Neuronal stem cell (in vitro differentiated cells): Measurements from ENCODE around the gene GPR55.

ENCODE experiments used
- DNase-seq: peaks from one replicate; pipeline ENCODE4 v3.0.0-alpha.2; 2013; ENCODE audit warnings: low spot score
- H2AFZ ChIP-seq: one replicate; pipeline ENCODE4 v1.6.1; 2013; ENCODE audit warnings: mild to moderate bottlenecking, low read length, inconsistent platforms
- H2AK5ac ChIP-seq: 2 replicates; pipeline ENCODE4 v1.6.1; 2013; ENCODE audit warnings: low read depth, mild to moderate bottlenecking, inconsistent platforms, low read length, moderate library complexity, mixed read lengths
- H2BK120ac ChIP-seq: 2 replicates; pipeline ENCODE4 v1.6.1; 2013; ENCODE audit warnings: low read depth, mild to moderate bottlenecking, inconsistent platforms, low read length, moderate library complexity, mixed read lengths
- H2BK12ac ChIP-seq: one replicate; pipeline ENCODE4 v1.6.1; 2013; ENCODE audit warnings: low read length, inconsistent platforms
- H2BK15ac ChIP-seq: 2 replicates; pipeline ENCODE4 v1.6.1; 2013; ENCODE audit warnings: mild to moderate bottlenecking, low read length, inconsistent platforms, mixed read lengths
- H2BK5ac ChIP-seq: one replicate; pipeline ENCODE4 v1.6.1; 2013; ENCODE audit warnings: inconsistent platforms, mild to moderate bottlenecking, low read length, moderate library complexity
- H3K14ac ChIP-seq: one replicate; pipeline ENCODE4 v1.6.1; 2013; ENCODE audit warnings: low read length, inconsistent platforms
- H3K18ac ChIP-seq: 2 replicates; pipeline ENCODE4 v1.6.1; 2013; ENCODE audit warnings: low read length, inconsistent platforms
- H3K23ac ChIP-seq: 2 replicates; pipeline ENCODE4 v1.6.1; 2013; ENCODE audit warnings: low read depth, mild to moderate bottlenecking, mixed read lengths, low read length, inconsistent platforms; ENCODE audit not compliant: poor library complexity
- H3K27ac ChIP-seq: replicated peaks from 3 replicates; pipeline ENCODE4 v1.5.1; 2013; ENCODE audit warnings: low read length, inconsistent platforms
- H3K27me3 ChIP-seq, 3 experiments: 2 replicates each; pipeline ENCODE4 v1.6.1; 2013; ENCODE audit warnings: low read length in 3 of 3, mild to moderate bottlenecking in 2 of 3, inconsistent platforms in 1 of 3, low read depth in 1 of 3, mixed read lengths in 1 of 3, moderate library complexity in 1 of 3; ENCODE audit not compliant: control insufficient read depth in 3 of 3, insufficient read depth in 3 of 3
- H3K36me3 ChIP-seq, 2 donors: replicated peaks in 1 of 2; 2 replicates each; pipeline ENCODE4 v1.6.1; 2013; ENCODE audit warnings: low read length in 2 of 2; ENCODE audit not compliant: control insufficient read depth in 2 of 2, insufficient read depth in 2 of 2
- H3K4ac ChIP-seq: 2 replicates; pipeline ENCODE4 v1.6.1; 2013; ENCODE audit warnings: inconsistent platforms, mild to moderate bottlenecking, low read length, moderate library complexity
- H3K4me1 ChIP-seq, 2 donors: 1 replicate in 1 of 2; 2 replicates in 1 of 2; pipeline ENCODE4 v1.6.1; 2013; ENCODE audit warnings: low read length in 2 of 2, low read depth in 1 of 2; ENCODE audit not compliant: control insufficient read depth in 2 of 2, insufficient read depth in 1 of 2
- H3K4me2 ChIP-seq: one replicate; pipeline ENCODE4 v1.6.1; 2013; ENCODE audit warnings: mild to moderate bottlenecking, low read length, inconsistent platforms; ENCODE audit not compliant: insufficient read depth, poor library complexity, severe bottlenecking
- H3K4me3 ChIP-seq, 2 donors: 2 replicates each; pipeline ENCODE4 v1.5.1; 2013; ENCODE audit warnings: low read length in 2 of 2, mild to moderate bottlenecking in 2 of 2, inconsistent platforms in 1 of 2, moderate library complexity in 1 of 2
- H3K79me1 ChIP-seq: one replicate; pipeline ENCODE4 v1.6.1; 2013; ENCODE audit warnings: low read depth, mild to moderate bottlenecking, inconsistent platforms, low read length, moderate library complexity
- H3K9ac ChIP-seq: one replicate; pipeline ENCODE4 v1.6.1; 2013; ENCODE audit warnings: mild to moderate bottlenecking, low read depth, low read length, inconsistent platforms; ENCODE audit not compliant: poor library complexity
- H3K9me3 ChIP-seq, 2 donors: replicated peaks in 1 of 2; 2 replicates each; pipeline versions ENCODE3 to v1.6.1; 2013; ENCODE audit warnings: low read length in 2 of 2, mild to moderate bottlenecking in 2 of 2, inconsistent platforms in 1 of 2, low read depth in 1 of 2, mixed read lengths in 1 of 2, moderate library complexity in 1 of 2; ENCODE audit not compliant: control insufficient read depth in 2 of 2, insufficient read depth in 1 of 2
- H4K8ac ChIP-seq: one replicate; pipeline ENCODE4 v1.6.1; 2013; ENCODE audit warnings: low read depth, mild to moderate bottlenecking, inconsistent platforms, low read length, moderate library complexity
- H4K91ac ChIP-seq: one replicate; pipeline ENCODE4 v1.6.1; 2013; ENCODE audit warnings: low read length, low read depth, mild to moderate bottlenecking, inconsistent platforms; ENCODE audit not compliant: poor library complexity
- WGBS, 2 donors: extraction: QIAGEN DNeasy Blood & Tissue Kit; methylation state at CpG; one replicate each; pipeline ENCODE4 v1.1.7; 2013; ENCODE audit warnings: missing lambda C conversion rate in 2 of 2, mixed read lengths in 1 of 2; ENCODE audit not compliant: insufficient read length in 2 of 2, insufficient replicate concordance in 1 of 2; ENCODE audit errors: extremely low coverage in 2 of 2; 5-methylcytosine and 5-hydroxymethylcytosine counted together

The GPR55 gene

DNA sequence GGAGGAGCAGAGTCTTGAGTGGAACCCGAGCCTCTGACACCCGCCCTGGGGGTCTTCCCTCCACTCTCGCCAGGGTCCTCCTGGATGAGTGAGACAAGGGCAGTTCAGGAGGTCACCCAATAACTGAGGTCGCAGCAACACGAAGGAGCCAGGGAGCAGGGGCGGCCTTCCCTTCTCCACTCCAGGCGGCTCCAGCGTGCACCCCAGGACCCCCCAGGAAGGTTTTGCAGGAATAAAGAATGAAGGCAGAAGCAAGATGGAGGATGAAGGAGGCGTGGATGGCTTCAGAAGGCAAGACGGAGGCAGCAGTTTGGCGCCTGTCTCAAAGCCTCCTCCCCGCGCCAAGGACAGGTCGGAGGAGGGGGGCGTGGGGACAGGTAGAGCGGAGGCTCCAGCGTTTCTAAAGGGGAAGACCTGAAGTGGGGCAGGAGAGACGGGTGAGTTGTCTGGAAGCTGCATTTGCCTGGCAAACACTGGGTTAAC is 60.9 kb downstream of the GPR55 start:
- Histone ChIP-seq H3K9me3 (no peaks in the 10 kb centered on the region), H2BK12ac (no peak overlapping the region), H3K23ac (no peak overlapping the region), H3K18ac (peak overlapping the region; percentile 50), H4K91ac (no peak overlapping the region), H3K27me3 (peaks cover 0 to 20% (median 0%) of the 10 kb centered on the region in 3 experiments), H3K4ac (no peak overlapping the region), H2BK120ac (peak overlapping the region; percentile 33), H2AK5ac (no peak overlapping the region), H2BK5ac (peak overlapping the region; percentile 40), H2BK15ac (no peak overlapping the region), H4K8ac (peak overlapping the region; percentile 52), H3K79me1 (peaks cover 7% of the 10 kb centered on the region), H3K27ac (no peak overlapping the region), H3K36me3 (peaks cover 0 to 7% of the 10 kb centered on the region in 2 donors), H3K14ac (no peak overlapping the region), H3K9ac (peak overlapping the region; percentile 85), H3K4me2 (peak overlapping the region; percentile 83), H2AFZ (peak overlapping the region; percentile 75), H3K4me1 (peaks cover 29% of the 10 kb centered on the region in 2 donors), H3K4me3 (peak overlapping the region; percentile 82 to 93)
- no peak for DNase-seq
- WGBS, 2 donors, result no CpG with 5 or more reads among the region's 18 CpGs

DNA sequence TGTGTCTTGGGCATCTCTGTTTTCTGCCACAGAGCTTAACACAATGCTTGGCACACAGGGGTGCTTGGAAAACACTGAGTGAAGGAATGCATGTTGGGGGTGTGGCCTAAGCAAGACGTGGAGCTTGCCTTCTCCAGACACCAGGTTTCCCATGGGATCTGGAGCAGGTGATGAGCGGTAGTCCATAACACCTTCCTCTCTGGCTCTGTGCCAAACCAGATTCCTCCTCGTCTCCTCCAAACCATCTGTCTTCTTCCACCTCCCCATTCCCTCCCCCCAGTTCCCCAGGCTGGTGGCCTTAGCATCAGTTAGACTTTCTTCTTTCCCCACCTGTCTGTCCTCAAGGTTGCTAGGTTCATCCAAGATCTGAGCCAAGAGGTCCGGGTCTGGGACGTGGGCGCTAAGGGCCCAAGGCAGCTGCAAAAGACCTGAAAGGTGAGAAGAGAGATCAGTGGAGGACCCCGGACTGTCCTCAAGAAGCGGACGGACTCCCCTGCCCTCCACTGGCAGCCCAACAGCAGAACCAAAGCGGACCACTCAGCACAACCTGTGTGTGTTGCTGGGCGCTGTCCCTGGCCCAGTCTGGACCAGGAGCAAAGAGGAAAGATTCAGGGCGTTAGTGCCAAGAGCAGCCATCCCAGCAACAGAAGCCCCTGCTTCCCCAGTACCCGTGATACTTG is 61.5 kb downstream of the GPR55 start:
- Histone ChIP-seq H3K79me1 (peaks cover 5% of the 10 kb centered on the region), H4K8ac (no peak overlapping the region), H2AFZ (peak overlapping the region; percentile 75), H2BK15ac (peak overlapping the region; percentile 44), H3K4me3 (no peak overlapping the region), H2BK120ac (peak overlapping the region; percentile 35), H3K9me3 (no peaks in the 10 kb centered on the region), H3K23ac (no peak overlapping the region), H3K36me3 (peaks cover 0 to 4% of the 10 kb centered on the region in 2 donors), H4K91ac (no peak overlapping the region), H2AK5ac (no peak overlapping the region), H3K9ac (no peak overlapping the region), H3K4me2 (no peak overlapping the region), H3K14ac (no peak overlapping the region), H2BK12ac (peak overlapping the region; percentile 82), H2BK5ac (peak overlapping the region; percentile 40), H3K27ac (no peak overlapping the region), H3K27me3 (peaks cover 0 to 20% (median 0%) of the 10 kb centered on the region in 3 experiments), H3K4me1 (peaks cover 23% of the 10 kb centered on the region in 2 donors), H3K4ac (no peak overlapping the region), H3K18ac (peak overlapping the region; percentile 73)
- no CpG with 5 or more reads among the region's 13 CpGs for WGBS, 2 donors
- DNase-seq, result no peak

DNA sequence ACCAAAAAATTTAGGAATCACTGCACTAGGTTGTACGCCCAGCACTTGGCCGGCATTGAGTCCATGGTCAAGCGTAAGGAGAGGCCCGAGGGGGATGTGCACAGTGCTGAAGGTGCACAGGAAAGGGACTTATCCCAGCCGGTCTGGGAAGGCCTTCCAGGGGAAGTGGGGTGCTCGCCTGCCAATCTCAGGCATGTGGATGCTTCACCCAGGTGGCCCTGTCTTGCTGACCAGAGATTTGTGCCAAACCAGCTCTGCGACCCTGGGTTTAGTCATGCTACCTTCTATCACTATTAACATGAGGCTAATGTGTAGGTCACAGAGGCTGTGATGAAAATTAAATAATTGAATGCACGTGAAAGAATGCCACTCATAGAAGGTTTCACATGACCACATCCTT is 62.0 kb downstream of the GPR55 start:
- no peak overlapping the region for H3K27ac ChIP-seq
- no peak overlapping the region for H2AK5ac ChIP-seq
- H3K79me1 ChIP-seq, result peaks cover 5% of the 10 kb centered on the region
- peaks cover 0 to 20% (median 0%) of the 10 kb centered on the region in 3 experiments for H3K27me3 ChIP-seq
- H3K4ac ChIP-seq, result no peak overlapping the region
- H3K14ac ChIP-seq, result no peak overlapping the region
- H3K4me2 ChIP-seq, result no peak overlapping the region
- H2BK15ac ChIP-seq, result no peak overlapping the region
- no peaks in the 10 kb centered on the region for H3K36me3 ChIP-seq
- no peak overlapping the region for H4K8ac ChIP-seq
- no peak overlapping the region for H2BK12ac ChIP-seq
- no CpG with 5 or more reads among the region's 8 CpGs for WGBS, 2 donors
- H4K91ac ChIP-seq, result no peak overlapping the region
- no peak overlapping the region for H3K4me3 ChIP-seq
- no peaks in the 10 kb centered on the region for H3K9me3 ChIP-seq
- H2BK120ac ChIP-seq, result peak overlapping the region; percentile 35
- no peak overlapping the region for H3K18ac ChIP-seq
- no peak overlapping the region for H3K23ac ChIP-seq
- no peak for DNase-seq
- no peak overlapping the region for H2BK5ac ChIP-seq
- H2AFZ ChIP-seq, result no peak overlapping the region
- peaks cover 17 to 18% of the 10 kb centered on the region in 2 donors for H3K4me1 ChIP-seq
- H3K9ac ChIP-seq, result no peak overlapping the region

DNA sequence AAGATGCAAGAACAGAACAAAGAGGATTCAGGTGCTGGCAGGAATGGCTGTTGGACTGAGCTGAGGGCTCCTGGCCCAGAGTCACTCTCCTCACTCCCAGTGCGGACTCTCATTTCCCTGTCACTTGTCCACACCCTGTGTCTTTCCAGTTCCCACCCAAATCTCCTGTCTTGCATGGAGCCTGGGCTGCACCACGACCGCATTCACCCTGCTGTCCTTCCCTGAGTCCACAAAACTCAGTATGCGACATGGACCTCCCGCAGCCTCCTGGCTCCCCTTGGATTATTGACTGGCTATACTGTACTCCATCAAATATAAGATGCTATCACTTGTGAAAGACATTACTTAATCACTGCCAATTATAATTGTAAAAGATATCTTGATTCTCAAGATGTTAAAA is 62.8 kb downstream of the GPR55 start:
- Histone ChIP-seq H2BK5ac (no peak overlapping the region), H3K4ac (no peak overlapping the region), H2BK12ac (no peak overlapping the region), H2BK120ac (no peak overlapping the region), H3K9ac (no peak overlapping the region), H3K36me3 (no peaks in the 10 kb centered on the region), H4K8ac (no peak overlapping the region), H3K9me3 (no peaks in the 10 kb centered on the region), H2AFZ (no peak overlapping the region), H3K23ac (no peak overlapping the region), H3K27ac (no peak overlapping the region), H3K4me3 (no peak overlapping the region), H3K14ac (no peak overlapping the region), H3K4me1 (peaks cover 13 to 14% of the 10 kb centered on the region in 2 donors), H3K18ac (no peak overlapping the region), H4K91ac (no peak overlapping the region), H2BK15ac (no peak overlapping the region), H2AK5ac (no peak overlapping the region), H3K4me2 (no peak overlapping the region), H3K27me3 (peaks cover 0 to 26% (median 0%) of the 10 kb centered on the region in 3 experiments), H3K79me1 (peaks cover 5% of the 10 kb centered on the region)
- WGBS, 2 donors, result no CpG with 5 or more reads among the region's 5 CpGs
- no peak for DNase-seq
